Left colon (tissue), 2 donors: ENCODE measurements around the gene RBBP8. TPM values are rescaled to one million over a fixed set of nuclear protein-coding genes. Genes with fewer than 3 reads are reported as not detected.

Source experiments
- ATAC-seq: fragments of 200-7000 bp; cut with Tn5 transposase; one replicate; pipeline ENCODE4 v1.9.1; 2020; ENCODE audit warnings: mild to moderate bottlenecking, moderate library complexity
- DNase-seq, 2 donors: peaks; one replicate each; pipeline ENCODE4 v3.0.0-alpha.2; 2020
- intact Hi-C, 2 donors: fragments of 100-400 bp; cut with DNase I in 1 of 2; cut with micrococcal nuclease in 1 of 2; formaldehyde crosslinking; loops; one replicate each; pipeline versions ENCODE4 v1.11.2 to v1.14.0; 2022; cut with DNase I, micrococcal nuclease
- total RNA-seq, 2 donors: library from RNA; stranded (reverse); fragmentation: NEBNext Ultra II Directional; extraction: Animal tissue kit (Norgen Biotek cat#: 25700); gene quantifications; one replicate each; pipeline ENCODE4 v1.2.1, GENCODE V29; 2021
- donor health status: DM: no; HTN: no; CAD: no.
- donor health status: DM: yes; HTN: yes; CAD: no.

The RBBP8 gene
- total RNA-seq, 2 donors from 2014 or later = 22.0 to 22.7 TPM

- intact Hi-C loops = no loop called here
- DNase-seq (peak; percentile 55), ATAC-seq (peak; percentile 61)
Observed at GRCh38 chr18:23071285-23071684, 138.2 kb downstream of the RBBP8 start.

GRCh38 chr18:23072079-23072478, 139.0 kb downstream of the RBBP8 start:
- intact Hi-C loops = no loop called here
- DNase-seq = no peak
- no peak for ATAC-seq

- DNase-seq = no peak
- intact Hi-C loops = no loop called here
- no peak for ATAC-seq
Observed at GRCh38 chr18:23073996-23074606, 141.0 kb downstream of the RBBP8 start.

Other genes with a start within 250 kb of the RBBP8 start
- 10 to 100 TPM in 1 of 2 donors, 1 to 10 TPM in 1; 9.4 to 11.0 TPM for gene CABLES1, start 202.2 kb downstream of the RBBP8 start, total RNA-seq